GM15510 (cell line): ENCODE results near the gene SLCO3A1.

Experiments used
- POLR2A ChIP-seq: IDR thresholded peaks from 3 replicates; pipeline ENCODE4 v1.6.1; 2011; ENCODE audit warnings: borderline replicate concordance; ENCODE audit not compliant: insufficient read length; ENCODE audit errors: extremely low read depth

SLCO3A1 gene

DNA sequence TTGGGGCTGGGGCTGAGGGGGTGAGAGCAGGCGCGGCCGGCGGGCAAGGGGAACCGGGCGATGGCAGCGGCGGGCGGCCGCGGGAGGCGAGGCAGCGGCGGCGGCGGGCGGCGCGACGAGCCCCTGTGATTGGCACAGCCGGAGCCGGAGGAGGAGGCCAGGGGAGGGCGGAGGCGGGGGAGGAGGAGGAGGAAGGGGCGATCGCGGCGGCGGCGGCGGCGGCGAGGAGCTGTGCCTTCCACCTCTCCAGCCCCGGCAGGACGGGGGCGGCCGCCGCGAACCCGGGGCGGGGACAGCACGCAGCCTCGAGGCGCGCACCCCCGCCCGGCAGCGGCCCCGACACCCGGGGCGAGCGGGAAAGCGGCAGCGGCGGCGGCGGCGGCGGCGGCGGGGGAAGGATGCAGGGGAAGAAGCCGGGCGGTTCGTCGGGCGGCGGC, at the start of gene SLCO3A1:
Gene SLCO3A1, plus strand, starts transcription at position 198 of the 437 bp plus-strand sequence.
- no peak for TF ChIP-seq POLR2A

DNA sequence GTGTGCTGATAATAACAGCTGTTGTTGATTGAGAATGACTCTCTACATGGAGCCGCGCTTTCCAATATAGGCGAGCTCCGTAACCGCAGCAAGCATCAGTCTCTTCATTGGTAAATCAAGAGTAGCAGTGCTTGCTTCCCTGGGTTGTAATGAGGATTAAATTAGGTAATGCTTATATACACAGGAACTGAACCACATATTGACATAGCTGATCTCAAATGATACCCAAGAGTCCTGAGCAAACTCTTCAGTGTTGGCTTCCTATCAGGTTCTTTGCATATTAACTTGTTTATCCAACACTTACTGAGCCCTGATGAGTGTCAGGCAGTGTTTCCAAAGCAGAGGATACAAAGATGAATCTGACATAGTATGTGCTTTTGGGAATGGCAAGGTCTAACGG, 46.4 kb upstream of the SLCO3A1 start:
- TF ChIP-seq POLR2A = no peak

DNA sequence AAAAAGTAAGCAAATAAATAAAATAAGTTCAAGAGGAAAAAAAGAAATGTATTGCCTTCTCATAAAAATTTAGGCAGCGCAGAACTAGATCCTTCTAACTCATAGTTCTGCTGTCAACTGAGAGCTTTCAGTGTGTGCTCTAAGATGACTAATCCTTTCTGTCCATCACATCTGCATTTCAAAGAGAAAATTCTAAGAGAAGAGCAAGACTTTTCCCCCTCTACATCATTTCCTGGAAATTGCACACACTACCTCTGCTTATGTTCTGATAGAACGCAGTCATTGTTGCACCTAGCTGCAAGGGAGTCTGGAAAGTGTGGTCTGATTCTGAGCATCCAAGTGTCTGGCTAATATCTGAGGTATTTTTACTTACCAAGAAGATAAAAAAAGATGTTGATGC, 39.6 kb upstream of the SLCO3A1 start:
- TF ChIP-seq POLR2A = no peak

DNA sequence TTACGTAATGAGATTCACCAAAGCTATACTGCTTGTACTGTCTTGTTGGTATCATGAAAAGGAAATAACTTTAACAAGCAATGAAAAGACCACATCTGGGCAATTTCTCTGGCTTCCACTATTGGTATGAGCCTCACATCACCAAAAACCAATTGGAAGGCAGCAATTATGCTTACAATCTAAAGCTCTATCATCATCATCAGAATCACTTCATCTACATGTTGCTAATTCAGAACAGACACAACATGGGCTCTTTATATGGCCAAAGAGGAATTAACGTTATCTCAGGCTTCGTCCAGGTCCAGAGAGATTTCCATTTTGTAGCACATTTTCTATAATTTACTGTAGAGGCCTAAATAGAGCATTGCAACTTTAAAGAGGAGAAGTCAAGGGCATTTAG, 36.6 kb upstream of the SLCO3A1 start:
- no peak for TF ChIP-seq POLR2A

DNA sequence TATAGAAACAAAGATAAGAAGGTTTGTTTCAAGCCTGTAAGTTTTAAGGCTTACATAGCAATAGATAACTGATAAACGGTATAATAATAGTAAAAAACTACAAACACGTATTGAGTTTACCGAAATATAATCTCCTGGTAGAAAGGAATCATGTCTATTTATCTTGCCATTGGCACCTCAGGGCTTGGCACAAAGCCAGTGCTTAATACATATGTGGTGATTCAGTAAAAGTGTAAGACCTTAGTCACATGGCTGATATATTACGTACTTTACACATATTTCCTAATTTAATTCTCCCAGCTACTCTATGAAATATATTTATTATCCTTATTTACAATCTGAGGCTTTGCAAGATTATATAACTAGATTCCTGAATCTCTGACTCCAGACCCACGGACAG, 32.0 kb upstream of the SLCO3A1 start:
- no peak for TF ChIP-seq POLR2A

DNA sequence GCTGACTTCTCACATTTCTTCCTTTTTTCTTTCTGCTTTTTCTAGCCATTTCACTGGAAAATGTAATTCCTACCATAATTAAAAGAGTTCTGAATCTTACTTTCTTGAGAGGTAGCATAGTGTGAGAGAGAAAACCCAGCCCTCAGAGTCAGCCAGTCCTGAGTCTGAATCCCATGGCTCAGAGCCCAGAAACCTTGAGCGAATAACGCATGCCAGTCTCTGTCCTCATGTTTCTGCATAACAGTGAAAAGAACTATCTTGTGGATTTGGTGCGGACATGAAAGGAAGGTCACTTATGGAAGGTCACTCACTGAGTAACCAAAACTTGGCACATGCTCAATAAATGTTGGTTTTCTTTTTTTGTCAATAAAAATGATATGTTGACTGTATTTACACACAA, 29.3 kb upstream of the SLCO3A1 start:
- TF ChIP-seq POLR2A = no peak

GRCh38 chr15:91826443-91826842, 27.1 kb upstream of the SLCO3A1 start:
- no peak for TF ChIP-seq POLR2A

DNA sequence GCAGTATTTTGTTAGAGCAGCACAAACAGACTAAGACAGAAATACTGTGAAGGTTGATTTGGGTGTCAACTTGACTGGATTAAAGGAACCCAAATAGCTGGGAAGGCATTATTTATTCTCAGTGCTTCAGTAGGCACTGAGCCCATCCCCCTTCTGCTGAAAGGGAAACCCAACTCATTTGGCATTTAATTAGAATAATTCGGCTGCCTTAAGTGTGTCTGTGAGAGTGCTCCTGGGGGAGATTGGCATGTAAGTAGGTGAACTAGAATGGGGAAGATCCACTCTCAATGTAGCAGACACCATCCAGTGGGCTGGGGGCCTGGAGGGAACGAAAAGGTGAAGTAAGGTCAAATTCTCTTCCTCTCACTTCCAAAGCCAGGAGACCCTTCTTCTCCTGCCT, 20.5 kb upstream of the SLCO3A1 start:
- no peak for TF ChIP-seq POLR2A

DNA sequence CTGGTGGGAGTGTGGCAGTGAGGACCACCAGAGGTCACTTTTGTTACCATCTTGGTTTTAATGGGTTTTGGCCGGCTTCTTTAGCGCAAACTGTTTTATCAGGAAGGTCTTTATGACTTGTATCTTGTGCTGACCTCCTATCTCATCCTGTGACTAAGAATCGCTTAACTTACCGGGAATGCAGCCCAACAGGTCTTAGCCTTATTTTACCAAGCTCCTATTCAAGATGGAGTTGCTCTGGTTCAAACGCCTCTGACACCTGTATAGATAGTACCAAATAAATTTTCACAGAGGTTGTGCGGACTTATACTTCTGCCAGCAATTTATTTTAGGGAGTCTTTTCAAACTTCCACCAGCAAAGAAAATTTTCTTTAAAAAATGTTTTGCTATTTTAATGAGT, 13.6 kb upstream of the SLCO3A1 start:
- TF ChIP-seq POLR2A = no peak

DNA sequence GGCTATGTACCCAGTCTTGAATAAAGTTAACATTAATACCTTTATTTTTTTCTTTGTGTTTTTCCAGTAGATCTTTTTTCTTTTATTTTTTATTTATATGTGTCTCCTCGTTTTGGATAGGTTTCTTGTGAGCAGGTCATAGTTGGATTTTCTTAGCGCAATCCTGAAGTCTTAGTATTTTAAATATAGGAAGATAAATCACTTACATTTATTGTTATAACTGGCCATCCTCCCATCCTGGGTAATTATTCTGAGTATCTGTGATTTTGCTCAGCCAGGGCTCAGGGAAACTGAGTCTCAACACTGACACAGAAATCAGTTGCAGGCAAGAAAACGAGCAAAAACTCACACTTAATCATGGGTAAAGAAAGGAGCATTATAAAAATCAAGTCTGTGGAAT, 11.6 kb upstream of the SLCO3A1 start:
- TF ChIP-seq POLR2A = no peak

GRCh38 chr15:91844341-91844740, 9.2 kb upstream of the SLCO3A1 start:
- TF ChIP-seq POLR2A = no peak

DNA sequence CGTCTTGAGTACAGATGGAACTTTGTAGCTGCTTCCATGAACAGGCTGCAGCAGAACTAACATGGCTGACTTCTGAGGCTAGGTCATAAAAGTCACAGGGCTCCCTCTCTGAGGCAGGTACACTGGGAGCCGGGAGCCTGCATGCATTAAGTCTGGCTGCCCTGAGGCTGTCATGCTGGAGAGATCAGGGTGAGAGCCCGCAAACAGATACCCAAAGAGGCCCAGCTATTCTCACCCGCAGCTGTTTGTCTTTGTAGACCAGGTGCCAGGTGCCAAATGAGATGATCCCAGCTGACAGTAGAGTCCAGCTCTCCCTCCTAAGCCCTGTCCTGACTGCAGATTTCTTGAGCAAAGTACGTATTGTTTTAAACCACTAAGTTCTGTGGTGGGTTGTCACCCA, 8.6 kb upstream of the SLCO3A1 start:
- no peak for TF ChIP-seq POLR2A

GRCh38 chr15:91845720-91846119, 7.8 kb upstream of the SLCO3A1 start:
- no peak for TF ChIP-seq POLR2A

- TF ChIP-seq POLR2A = no peak
Observed at GRCh38 chr15:91849180-91849579, 4.3 kb upstream of the SLCO3A1 start.

- TF ChIP-seq POLR2A = no peak
Observed at GRCh38 chr15:91849749-91850161, 3.8 kb upstream of the SLCO3A1 start.

GRCh38 chr15:91852741-91853510, 582 bp upstream of the SLCO3A1 start:
- TF ChIP-seq POLR2A = no peak

- no peak for TF ChIP-seq POLR2A
Observed at GRCh38 chr15:91853948-91854638, 585 bp downstream of the SLCO3A1 start.

GRCh38 chr15:91854639-91854990, 1.1 kb downstream of the SLCO3A1 start:
- no peak for TF ChIP-seq POLR2A
